Fibroblast of pulmonary artery (primary cell): ENCODE results near the gene SSNA1.

ENCODE experiments used
- DNase-seq: peaks from one replicate; pipeline ENCODE4 v3.0.0-alpha.2; 2010; ENCODE audit warnings: low read depth
- H3K4me3 ChIP-seq: replicated peaks from 2 replicates; pipeline ENCODE4 v1.5.1; 2011; ENCODE audit warnings: low read depth, mild to moderate bottlenecking, control low read depth, low read length, moderate library complexity
- TF ChIP-seq, protein P1 (sequence below): IDR thresholded peaks from 2 replicates; pipeline ENCODE4 v1.5.1; 2011; ENCODE audit warnings: mild to moderate bottlenecking, control low read depth, low read length, inconsistent platforms; ENCODE audit errors: missing control alignments

Gene SSNA1

DNA sequence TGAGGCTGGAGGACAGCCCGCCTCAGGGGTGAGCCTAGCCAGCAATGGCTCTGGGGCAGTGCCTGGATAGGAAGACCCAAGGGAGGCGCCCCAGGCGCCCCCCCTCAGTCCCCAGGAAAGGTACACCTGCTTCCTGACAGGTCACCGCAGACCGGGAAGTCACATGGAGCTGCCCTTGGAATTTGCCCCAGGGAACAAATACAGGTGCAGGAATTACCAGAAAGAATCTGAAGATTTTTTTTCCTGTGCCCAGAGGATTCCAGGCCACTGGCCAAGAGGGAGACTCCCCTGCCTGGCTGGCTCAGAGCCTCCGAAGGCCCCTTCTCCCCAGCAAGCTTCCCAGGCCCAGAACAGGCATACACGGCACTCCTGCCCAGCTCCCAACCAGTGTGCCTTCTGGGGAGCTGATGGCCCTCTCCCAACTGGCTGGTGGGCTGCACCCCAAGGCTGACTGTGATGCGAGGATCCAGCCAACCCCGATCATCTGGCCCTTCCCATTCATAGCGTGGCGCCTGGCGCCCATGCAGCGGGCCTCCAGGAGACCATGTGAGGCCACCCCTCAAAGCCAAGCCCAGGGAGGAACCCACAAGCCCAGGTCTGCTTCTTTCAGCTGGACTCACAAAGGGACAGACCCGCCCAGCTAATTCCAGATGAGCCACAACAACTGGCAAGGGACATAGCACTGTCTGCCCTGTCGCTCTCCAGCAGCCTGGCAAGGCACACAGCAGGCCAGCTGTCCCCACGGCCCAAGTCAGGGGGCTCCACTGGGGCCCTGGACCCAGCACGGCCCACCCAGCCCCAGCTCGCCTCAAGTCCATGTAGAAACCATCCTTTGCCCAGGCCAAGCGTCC, 9.8 kb downstream of the SSNA1 start:
- DNase-seq = no peak
- TF ChIP-seq, protein P1, sequence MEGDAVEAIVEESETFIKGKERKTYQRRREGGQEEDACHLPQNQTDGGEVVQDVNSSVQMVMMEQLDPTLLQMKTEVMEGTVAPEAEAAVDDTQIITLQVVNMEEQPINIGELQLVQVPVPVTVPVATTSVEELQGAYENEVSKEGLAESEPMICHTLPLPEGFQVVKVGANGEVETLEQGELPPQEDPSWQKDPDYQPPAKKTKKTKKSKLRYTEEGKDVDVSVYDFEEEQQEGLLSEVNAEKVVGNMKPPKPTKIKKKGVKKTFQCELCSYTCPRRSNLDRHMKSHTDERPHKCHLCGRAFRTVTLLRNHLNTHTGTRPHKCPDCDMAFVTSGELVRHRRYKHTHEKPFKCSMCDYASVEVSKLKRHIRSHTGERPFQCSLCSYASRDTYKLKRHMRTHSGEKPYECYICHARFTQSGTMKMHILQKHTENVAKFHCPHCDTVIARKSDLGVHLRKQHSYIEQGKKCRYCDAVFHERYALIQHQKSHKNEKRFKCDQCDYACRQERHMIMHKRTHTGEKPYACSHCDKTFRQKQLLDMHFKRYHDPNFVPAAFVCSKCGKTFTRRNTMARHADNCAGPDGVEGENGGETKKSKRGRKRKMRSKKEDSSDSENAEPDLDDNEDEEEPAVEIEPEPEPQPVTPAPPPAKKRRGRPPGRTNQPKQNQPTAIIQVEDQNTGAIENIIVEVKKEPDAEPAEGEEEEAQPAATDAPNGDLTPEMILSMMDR = no peak
- H3K4me3 ChIP-seq = no peak overlapping the region

- no peak for DNase-seq
- H3K4me3 ChIP-seq = peak overlapping the region; percentile 46
- TF ChIP-seq, protein P1 = no peak
Observed at GRCh38 chr9:137198902-137199283, 10.4 kb downstream of the SSNA1 start.

DNA sequence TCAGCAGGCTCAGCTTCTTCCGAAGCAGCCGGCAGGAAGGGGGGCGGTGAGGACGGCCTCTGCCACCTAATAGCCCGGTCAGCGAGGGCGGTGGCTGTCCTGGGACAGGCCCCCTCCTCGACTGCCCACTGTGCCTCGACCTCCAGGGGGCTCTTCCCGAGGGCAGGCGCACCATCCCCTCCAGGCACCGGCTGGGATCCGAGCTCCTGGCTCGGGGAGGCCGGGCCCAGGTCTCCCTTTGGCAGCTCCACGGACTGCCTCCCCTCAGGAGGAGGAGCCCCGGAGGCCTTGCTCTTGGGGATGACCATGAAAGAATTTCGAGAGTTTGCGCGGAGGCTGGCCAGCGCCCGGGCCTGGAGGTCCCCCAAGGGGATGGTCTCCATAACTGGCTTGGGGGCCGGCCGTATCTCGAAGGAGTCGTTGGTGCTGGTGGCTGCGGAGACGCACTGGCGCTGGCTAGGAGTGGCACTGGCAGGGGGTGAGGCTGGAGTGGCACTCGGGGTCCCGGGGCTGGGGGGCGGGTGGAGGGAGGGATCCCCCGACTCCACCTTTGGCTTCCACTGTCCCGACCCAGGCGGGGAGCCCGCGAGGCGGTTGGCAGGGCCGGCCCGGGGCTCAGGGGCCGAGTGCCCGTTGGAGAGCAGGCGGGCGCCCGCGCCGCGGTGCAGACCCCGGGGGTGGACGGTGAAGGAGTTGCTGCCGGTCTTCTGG, 11.1 kb downstream of the SSNA1 start:
- peak overlapping the region; percentile 46 for H3K4me3 ChIP-seq
- DNase-seq = peak; percentile 25
- TF ChIP-seq, protein P1 = no peak

GRCh38 chr9:137200311-137201204, 12.1 kb downstream of the SSNA1 start, which contains the start of gene TPRN:
TSS of gene TPRN (minus strand) at chr9:137200741. CDS start at chr9:137200711, 30 bp downstream.
- peak; percentile 99 for DNase-seq
- peak within 1 kb of the TSS; percentile 69 for H3K4me3 ChIP-seq
- TF ChIP-seq, protein P1 = no peak

- H3K4me3 ChIP-seq = peak overlapping the region; percentile 69
- TF ChIP-seq, protein P1 = no peak
- DNase-seq = no peak
Observed at GRCh38 chr9:137201205-137201868, 12.9 kb downstream of the SSNA1 start.

DNA sequence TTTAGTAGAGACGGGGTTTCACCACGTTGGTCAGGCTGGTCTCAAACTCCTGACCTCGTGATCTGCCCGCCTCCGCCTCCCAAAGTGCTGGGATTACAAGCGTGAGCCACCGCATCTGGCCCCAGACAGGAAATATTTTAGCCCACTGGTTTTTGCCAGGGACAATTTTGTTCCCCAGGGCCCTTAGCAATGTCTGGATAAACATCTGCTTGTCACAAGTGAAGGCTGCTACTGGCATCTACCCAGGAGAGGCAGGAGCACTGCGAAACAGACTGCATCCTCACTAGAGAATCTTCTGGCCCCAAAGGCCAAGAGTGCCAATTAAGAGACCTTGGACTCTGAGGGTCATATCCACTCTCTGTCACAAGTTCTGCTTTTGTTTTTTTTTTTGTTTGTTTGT, 14.5 kb downstream of the SSNA1 start:
- no peak overlapping the region for H3K4me3 ChIP-seq
- TF ChIP-seq, protein P1 = no peak
- DNase-seq = no peak
